Stomach (tissue), 9 donors: ENCODE results near the gene GAPVD1. TPM values are rescaled to one million over a fixed set of nuclear protein-coding genes. Genes with fewer than 3 reads are reported as not detected.
A peak's percentile ranks its signal among the peaks of the same experiment; 100 is the strongest.

Experiments
- DNase-seq, 2 donors: peaks; one replicate each; pipeline versions ENCODE4 v3.0.0 to v3.0.0-alpha.2; 2013 to 2019
- H3K27ac ChIP-seq, 5 donors: fragments of 200-600 bp in 4 of 5; sonication (generic) in 4 of 5; one replicate each; pipeline ENCODE4 v1.5.1; 2013 to 2019; ENCODE audit warnings: mild to moderate bottlenecking in 1 of 5, moderate library complexity in 1 of 5
- H3K27me3 ChIP-seq, 3 donors: fragments of 200-600 bp; sonication (generic); one replicate each; pipeline ENCODE4 v1.5.1; 2017 to 2019; ENCODE audit warnings: mixed run types in 1 of 3
- H3K36me3 ChIP-seq, 4 donors: fragments of 200-600 bp; sonication (generic); 1 replicate in 3 of 4; 2 replicates in 1 of 4; pipeline ENCODE4 v1.5.1; 2016 to 2019
- H3K4me1 ChIP-seq, 4 donors: fragments of 200-600 bp; sonication (generic); one replicate each; pipeline ENCODE4 v1.5.1; 2016 to 2019
- H3K4me3 ChIP-seq, 4 donors: fragments of 200-600 bp; sonication (generic) in 3 of 4; one replicate each; pipeline ENCODE4 v1.5.1; 2016 to 2019; ENCODE audit warnings: mild to moderate bottlenecking in 1 of 4
- H3K9me3 ChIP-seq, 4 donors: fragments of 200-600 bp; sonication (generic); one replicate each; pipeline ENCODE4 v1.5.1; 2016 to 2019
- EP300 ChIP-seq: sonication (generic); formaldehyde crosslinking; IDR thresholded peaks from one replicate; pipeline ENCODE4 v1.6.1; 2017; ENCODE audit warnings: antibody characterized with exemption
- POLR2A ChIP-seq, 4 donors: fragments of 450-650 bp; IDR thresholded peaks; one replicate each; pipeline ENCODE4 v1.6.1; 2016; ENCODE audit warnings: antibody characterized with exemption in 4 of 4, control low read depth in 2 of 4, mild to moderate bottlenecking in 1 of 4, moderate library complexity in 1 of 4
- POLR2AphosphoS5 ChIP-seq, 3 donors: sonication (generic); formaldehyde crosslinking; IDR thresholded peaks; one replicate each; pipeline ENCODE4 v1.6.1; 2016; ENCODE audit warnings: antibody characterized with exemption in 3 of 3
- WGBS, 5 donors: extraction: QIAGEN DNeasy Blood & Tissue Kit in 3 of 5; methylation state at CpG; one replicate each; pipeline versions ENCODE4 v1.1.5 to v1.1.7; 2013 to 2018; 5-methylcytosine and 5-hydroxymethylcytosine counted together
- intact Hi-C: fragments of 100-400 bp; cut with DNase I; formaldehyde crosslinking; loops from one replicate; pipeline ENCODE4 v1.15.1; 2023; ENCODE audit warnings: low total_unique reads
- polyA plus RNA-seq, 3 donors: library from polyadenylated mRNA; stranded (reverse); fragments of 200-250 nt; gene quantifications; one replicate each; pipeline ENCODE4 v1.2.3, GENCODE V29; 2013
- total RNA-seq, 5 donors: library from RNA; depleted of rRNA; stranded (reverse); fragments of >200 nt; gene quantifications; one replicate each; pipeline versions ENCODE4 v1.1.0 to v1.2.3, GENCODE V29; 2014 to 2016
- TF ChIP-seq, protein P1 (sequence below), 7 experiments: fragments of 450-650 bp in 4 of 7; fragments of 200-600 bp in 3 of 7; sonication (generic) in 3 of 7; IDR thresholded peaks; one replicate each; pipeline ENCODE4 v1.5.1; 2016 to 2019; ENCODE audit warnings: antibody characterized with exemption in 7 of 7, control low read depth in 2 of 7, mild to moderate bottlenecking in 1 of 7
- donor health status: healthy with polysubstance abuse.
- donor health status: Bipolar disorder and iron deficiency.
- donor health status: healthy.

The GAPVD1 gene
- total and polyA plus RNA-seq, 8 donors, result 3.9 to 140 (median 26.2) TPM

DNA sequence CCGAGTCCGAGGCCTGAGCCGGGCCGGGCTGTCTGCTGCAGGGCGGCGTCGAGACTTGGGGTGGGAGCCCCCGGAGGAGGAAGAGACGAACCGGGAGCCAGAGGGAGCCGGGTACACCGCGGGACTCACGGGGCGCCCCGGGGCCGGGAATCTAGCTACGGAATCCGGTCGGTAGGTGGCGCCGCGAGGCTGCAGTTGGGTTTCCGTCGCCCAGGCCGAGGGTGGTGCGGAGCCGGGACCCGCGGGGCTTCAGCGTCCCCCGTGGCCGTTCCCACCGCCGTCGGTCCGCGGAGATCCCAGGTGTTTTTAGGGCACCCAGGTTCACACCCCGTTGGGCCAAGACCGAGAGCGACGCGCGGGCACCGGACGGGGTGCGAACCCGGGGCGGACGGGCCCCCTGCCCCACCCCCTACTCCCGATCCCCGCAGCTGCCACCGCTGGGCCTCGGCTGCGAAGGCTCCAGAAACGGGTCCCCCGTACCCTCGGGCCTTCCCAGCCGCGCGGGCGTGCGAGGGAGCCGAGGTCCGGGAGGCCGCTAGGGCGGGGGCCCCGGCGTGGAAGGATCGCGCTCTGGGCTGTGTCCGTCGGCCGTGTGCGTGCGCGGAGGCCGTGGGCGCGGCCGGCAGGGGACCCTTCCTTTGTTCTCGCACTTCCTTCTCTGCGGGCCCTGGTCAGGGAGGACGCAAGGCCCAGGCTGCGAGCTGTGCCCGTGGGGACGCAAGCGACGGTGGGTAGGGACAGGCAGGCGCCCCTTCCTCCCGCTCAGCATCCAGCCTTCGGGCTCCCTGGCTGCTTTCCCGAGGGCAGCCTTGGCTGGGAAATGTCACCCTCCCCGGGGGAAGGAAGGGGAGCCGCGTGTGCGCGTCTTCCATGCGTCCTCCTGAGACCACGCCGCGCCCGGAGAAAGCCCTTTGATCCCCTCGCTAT, 146.6 kb downstream of the GAPVD1 start:
- intact Hi-C loops, result loop anchor here (5.0 kb wide), 1 partner anchor 819 kb away; no protein-coding TSS in a partner anchor
- Histone ChIP-seq H3K27ac (peak overlapping the region; percentile 5 to 71 (median 64)), H3K4me1 (peaks cover 11 to 16% (median 13%) of the 10 kb centered on the region in 4 donors), H3K27me3 (peaks cover 0 to 25% (median 23%) of the 10 kb centered on the region in 3 donors), H3K4me3 (peak overlapping the region; percentile 67 to 75 (median 70)), H3K9me3 (no peaks in the 10 kb centered on the region), H3K36me3 (no peaks in the 10 kb centered on the region)
- TF ChIP-seq, protein P1, sequence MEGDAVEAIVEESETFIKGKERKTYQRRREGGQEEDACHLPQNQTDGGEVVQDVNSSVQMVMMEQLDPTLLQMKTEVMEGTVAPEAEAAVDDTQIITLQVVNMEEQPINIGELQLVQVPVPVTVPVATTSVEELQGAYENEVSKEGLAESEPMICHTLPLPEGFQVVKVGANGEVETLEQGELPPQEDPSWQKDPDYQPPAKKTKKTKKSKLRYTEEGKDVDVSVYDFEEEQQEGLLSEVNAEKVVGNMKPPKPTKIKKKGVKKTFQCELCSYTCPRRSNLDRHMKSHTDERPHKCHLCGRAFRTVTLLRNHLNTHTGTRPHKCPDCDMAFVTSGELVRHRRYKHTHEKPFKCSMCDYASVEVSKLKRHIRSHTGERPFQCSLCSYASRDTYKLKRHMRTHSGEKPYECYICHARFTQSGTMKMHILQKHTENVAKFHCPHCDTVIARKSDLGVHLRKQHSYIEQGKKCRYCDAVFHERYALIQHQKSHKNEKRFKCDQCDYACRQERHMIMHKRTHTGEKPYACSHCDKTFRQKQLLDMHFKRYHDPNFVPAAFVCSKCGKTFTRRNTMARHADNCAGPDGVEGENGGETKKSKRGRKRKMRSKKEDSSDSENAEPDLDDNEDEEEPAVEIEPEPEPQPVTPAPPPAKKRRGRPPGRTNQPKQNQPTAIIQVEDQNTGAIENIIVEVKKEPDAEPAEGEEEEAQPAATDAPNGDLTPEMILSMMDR (IDR thresholded peaks at IDR 0.05), result peak in 6 of 7 experiments; percentile 7 to 86 (median 65)
- TF ChIP-seq POLR2A (IDR thresholded peaks at IDR 0.05) (no peak), POLR2AphosphoS5 (IDR thresholded peaks at IDR 0.05) (no peak), EP300 (no peak)
- DNase-seq, result peak; percentile 77 to 92
- WGBS, 5 donors, result 3 to 10% (median 4%) methylated on average over 43 to 104 of the region's 104 CpGs

DNA sequence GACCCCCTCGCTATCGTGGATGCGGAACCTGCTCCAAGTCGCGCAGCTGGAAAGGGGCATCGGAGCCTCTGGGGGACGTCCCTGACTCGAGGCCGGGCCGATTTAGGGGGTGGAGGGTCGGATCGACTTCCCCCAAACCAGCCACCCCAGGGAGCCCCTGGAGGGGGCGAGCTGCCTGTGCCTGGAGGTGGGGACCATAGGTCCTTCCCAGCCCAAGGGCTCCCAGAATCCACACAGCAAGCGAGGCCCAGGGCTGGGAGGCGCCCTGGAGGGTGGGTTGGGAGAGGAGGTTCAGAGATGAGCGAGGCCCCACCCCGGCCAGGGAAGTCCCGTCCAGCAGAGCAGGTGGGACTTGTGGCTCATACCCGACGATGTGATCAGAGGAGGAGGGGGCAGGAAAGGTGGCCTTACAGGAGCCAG, 147.6 kb downstream of the GAPVD1 start:
- no peak overlapping the region for H3K4me3 ChIP-seq
- peaks cover 11 to 16% (median 13%) of the 10 kb centered on the region in 4 donors for H3K4me1 ChIP-seq
- no peaks in the 10 kb centered on the region for H3K9me3 ChIP-seq
- TF ChIP-seq, protein P1 (IDR thresholded peaks at IDR 0.05), result no peak
- TF ChIP-seq POLR2A (IDR thresholded peaks at IDR 0.05), result no peak
- no peaks in the 10 kb centered on the region for H3K36me3 ChIP-seq
- intact Hi-C loops, result loop anchor here (5.0 kb wide), 1 partner anchor 818 kb away; no protein-coding TSS in a partner anchor
- 68 to 79% (median 77%) methylated on average over 14 to 20 of the region's 20 CpGs for WGBS, 5 donors
- H3K27ac ChIP-seq, result no peak overlapping the region
- peaks cover 0 to 25% (median 23%) of the 10 kb centered on the region in 3 donors for H3K27me3 ChIP-seq
- peak in 1 of 2 donors; percentile 48 for DNase-seq

DNA sequence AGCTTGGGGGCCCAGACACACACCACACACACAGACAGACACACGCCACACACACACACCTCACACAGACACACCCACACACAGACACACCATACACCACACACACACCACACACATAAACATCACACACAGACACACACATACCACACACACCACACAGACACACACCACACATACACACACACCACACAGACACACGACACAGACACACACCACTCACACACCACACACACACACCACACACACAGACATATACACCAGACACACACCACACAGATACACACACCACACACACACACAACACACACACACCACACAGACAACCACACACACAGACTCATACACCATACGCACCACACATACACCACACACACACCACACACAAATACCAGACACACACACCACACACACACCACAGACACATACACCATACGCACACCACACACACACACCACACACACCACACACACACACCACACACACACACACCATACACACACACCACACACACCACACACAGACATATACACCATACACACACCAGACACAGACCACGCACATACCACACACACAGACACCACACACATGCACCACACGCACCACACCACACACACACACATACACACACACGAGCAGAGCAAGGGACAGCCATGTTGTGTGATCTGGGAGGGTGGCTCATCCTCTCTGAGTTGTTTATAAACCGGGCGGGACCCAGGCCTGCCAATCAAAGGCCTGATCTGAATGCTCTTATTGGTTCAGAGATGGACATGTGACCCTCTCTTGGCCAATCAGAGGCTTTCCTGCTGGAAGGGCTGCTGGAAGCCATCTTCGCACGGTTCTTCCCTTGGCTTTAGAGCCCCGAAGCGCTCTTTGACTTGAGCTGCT, 148.3 kb downstream of the GAPVD1 start:
- H3K4me1 ChIP-seq, result peaks cover 11 to 16% (median 13%) of the 10 kb centered on the region in 4 donors
- TF ChIP-seq POLR2A (IDR thresholded peaks at IDR 0.05) (no peak), POLR2AphosphoS5 (IDR thresholded peaks at IDR 0.05) (no peak), EP300 (no peak)
- TF ChIP-seq, protein P1 (IDR thresholded peaks at IDR 0.05), result no peak
- 88 to 96% (median 92%) methylated on average over 13 of the region's 13 CpGs for WGBS, 5 donors
- H3K27me3 ChIP-seq, result peaks cover 0 to 25% (median 23%) of the 10 kb centered on the region in 3 donors
- H3K4me3 ChIP-seq, result peak overlapping the region in 1 of 4 donors; percentile 8
- H3K27ac ChIP-seq, result no peak overlapping the region
- H3K36me3 ChIP-seq, result no peaks in the 10 kb centered on the region
- intact Hi-C loops, result loop anchor here (5.0 kb wide), 1 partner anchor 817 kb away; no protein-coding TSS in a partner anchor
- peak in 1 of 2 donors; percentile 40 for DNase-seq
- no peaks in the 10 kb centered on the region for H3K9me3 ChIP-seq

DNA sequence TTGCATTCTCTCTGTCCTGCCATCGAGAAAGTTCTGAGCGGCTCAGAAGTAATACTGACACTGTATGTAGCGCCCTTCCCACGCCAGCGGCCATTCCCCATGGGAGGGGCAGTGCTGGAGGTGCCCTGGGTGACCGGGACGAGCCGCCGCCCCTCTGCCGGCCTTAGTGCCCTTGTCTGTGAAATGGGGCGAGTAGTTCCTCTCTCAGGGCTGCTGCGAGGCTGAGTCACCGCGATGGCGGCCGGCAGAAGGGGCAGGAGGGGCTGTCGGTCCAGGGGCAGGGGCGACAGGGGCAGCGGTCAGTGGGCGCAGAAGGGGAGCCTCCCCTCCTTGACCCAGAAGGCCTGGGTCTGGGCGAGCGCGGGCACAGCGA, 148.9 kb downstream of the GAPVD1 start:
- 85 to 96% (median 95%) methylated on average over 22 to 24 of the region's 24 CpGs for WGBS, 5 donors
- intact Hi-C loops, result no loop called here
- TF ChIP-seq, protein P1 (IDR thresholded peaks at IDR 0.05), result no peak
- no peak for TF ChIP-seq POLR2AphosphoS5 (IDR thresholded peaks at IDR 0.05)

More for the DNA sequence above, 148.9 kb downstream of the GAPVD1 start:
- H3K4me1 ChIP-seq, result peaks cover 11 to 16% (median 13%) of the 10 kb centered on the region in 4 donors
- H3K9me3 ChIP-seq, result no peaks in the 10 kb centered on the region
- H3K27ac ChIP-seq, result no peak overlapping the region
- H3K36me3 ChIP-seq, result no peaks in the 10 kb centered on the region
- H3K4me3 ChIP-seq, result peak overlapping the region in 1 of 4 donors; percentile 8
- DNase-seq, result no peak
- peaks cover 0 to 25% (median 23%) of the 10 kb centered on the region in 3 donors for H3K27me3 ChIP-seq
